ENCODE measurements around the gene JAM3. TPM values are rescaled to one million over a fixed set of nuclear protein-coding genes. Genes with fewer than 3 reads are reported as not detected.

The JAM3 gene
- total and polyA plus RNA-seq, 2 of the 4 experiments (the other 2 are of a cell fraction): 38.0 to 71.5 TPM

- TF ChIP-seq RAD21 (IDR thresholded peaks at IDR 0.05; ENCODE audit: low read length): peak; percentile 97
Observed at GRCh38 chr11:134050541-134051383, 18.1 kb upstream of the JAM3 start (continued).

GRCh38 chr11:134052395-134052987 is 16.4 kb upstream of the JAM3 start:
- ChIA-PET POLR2A (ENCODE audit: unreplicated experiment) (no interaction called here), CTCF (interaction anchor here (1.6 kb wide), 1 partner anchor 86 kb away, joined by 6 read pairs; no protein-coding TSS in a partner anchor)
- no peak overlapping the region for H2BK120ac ChIP-seq (ENCODE audit: low read depth, low read length)
- DNase-seq (peak; percentile 22), ATAC-seq (ENCODE audit: low read depth) (no peak)
- no peak overlapping the region for H2BK5ac ChIP-seq (ENCODE audit: low read depth, low read length, poor library complexity, severe bottlenecking)
- no peaks in the 10 kb centered on the region for H3K36me3 ChIP-seq (ENCODE audit: control insufficient read depth, insufficient read depth, low read length)
- H3K4ac ChIP-seq (ENCODE audit: low read depth, low read length): no peak overlapping the region
- H4K20me1 ChIP-seq (ENCODE audit: insufficient read depth, low read length): no peaks in the 10 kb centered on the region; the same call in 1 of the 2 replicates
- H3K4me2 ChIP-seq (ENCODE audit: low read depth, low read length): no peak overlapping the region
- dilution Hi-C loops (cut with HindIII; ENCODE audit: low sequenced_read_pairs, unreplicated experiment) (no loop called here), in situ Hi-C loops (cut with MboI; ENCODE audit: low sequenced_read_pairs) (no loop called here), intact Hi-C loops (cut with micrococcal nuclease) (no loop called here)
- no peak overlapping the region for H4K8ac ChIP-seq (ENCODE audit: low read depth in 2 of 2, low read length in 2 of 2)
- H3K14ac ChIP-seq (replicated peaks; ENCODE audit: low read depth, low read length): no peak overlapping the region
- no peaks in the 10 kb centered on the region for H3K79me1 ChIP-seq (ENCODE audit: low read depth in 1 of 2, low read length in 2 of 2)
- H3K9me3 ChIP-seq (ENCODE audit: control insufficient read depth, insufficient read depth, low read length): no peaks in the 10 kb centered on the region
- peaks cover 2% of the 10 kb centered on the region; the same call in 1 of the 2 replicates for H3K4me1 ChIP-seq (ENCODE audit: control insufficient read depth, insufficient read depth, low read length)
- H4K91ac ChIP-seq (ENCODE audit: insufficient read depth, low read depth, low read length): no peak overlapping the region
- no peak overlapping the region for H2BK20ac ChIP-seq (ENCODE audit: low read depth, low read length)
- no peak overlapping the region for H2AK5ac ChIP-seq (ENCODE audit: low read depth, low read length)
- no peak overlapping the region for H3K56ac ChIP-seq (ENCODE audit: extremely low read depth, insufficient read depth, low read length)
- H3K9me1 ChIP-seq (ENCODE audit: insufficient read depth, low read length): peaks cover 4% of the 10 kb centered on the region
- no peaks in the 10 kb centered on the region for H3K27me3 ChIP-seq (ENCODE audit: control insufficient read depth, insufficient read depth, low read length)
- H3K18ac ChIP-seq (ENCODE audit: low read depth, low read length): no peak overlapping the region
- no peak overlapping the region for H3K9ac ChIP-seq (ENCODE audit: low read depth, low read length)
- H2BK15ac ChIP-seq (ENCODE audit: low read depth, low read length): no peak overlapping the region
- H3K27ac ChIP-seq (ENCODE audit: insufficient read depth, low read length): no peak overlapping the region
- H2AK9ac ChIP-seq (replicated peaks; ENCODE audit: low read depth, low read length, poor library complexity): peak overlapping the region; percentile 55
- H3K23ac ChIP-seq (ENCODE audit: low read depth, low read length): no peak overlapping the region
- TF ChIP-seq ELK1 (IDR thresholded peaks at IDR 0.05; ENCODE audit: borderline replicate concordance, low read depth, low read length) (no peak), MAFK (IDR thresholded peaks at IDR 0.05; ENCODE audit: low read depth, low read length) (no peak), NFE2L2 (IDR thresholded peaks at IDR 0.05; ENCODE audit: low read depth, low read length) (no peak), FOS (IDR thresholded peaks at IDR 0.05; ENCODE audit: low read depth, low read length) (no peak), CHD1 (IDR thresholded peaks at IDR 0.05; ENCODE audit: low read depth, low read length) (no peak), CEBPB (IDR thresholded peaks at IDR 0.05; ENCODE audit: low read depth, low read length) (no peak), SMC3 (IDR thresholded peaks at IDR 0.05; ENCODE audit: low read depth, low read length) (no peak), BHLHE40 (IDR thresholded peaks at IDR 0.05; ENCODE audit: low read depth, low read length) (no peak), USF2 (IDR thresholded peaks at IDR 0.05; ENCODE audit: low read depth, low read length) (no peak), RCOR1 (IDR thresholded peaks at IDR 0.05; ENCODE audit: insufficient replicate concordance, low read length) (no peak), RFX5 (IDR thresholded peaks at IDR 0.05; ENCODE audit: low read depth, low read length) (no peak), MXI1 (IDR thresholded peaks at IDR 0.05; ENCODE audit: borderline replicate concordance, low read depth, low read length) (no peak), RAD21 (IDR thresholded peaks at IDR 0.05; ENCODE audit: low read length) (no peak), MAZ (IDR thresholded peaks at IDR 0.05; ENCODE audit: borderline replicate concordance, low read depth, low read length) (no peak)
- 90% methylated on average over 5 of the region's 12 CpGs; no CpG with 5 or more reads in 1 of the 2 experiments for whole genome bisulfite sequencing, 2 experiments (ENCODE audit: extremely low coverage in 2 of 2, insufficient read length in 1 of 2)
- H2AFZ ChIP-seq (replicated peaks; ENCODE audit: low read length, poor library complexity): peak overlapping the region; percentile 67
- H4K5ac ChIP-seq (ENCODE audit: low read depth, low read length): no peak overlapping the region
- BruUV-seq (replicated peaks): no TSS peak
- no peak overlapping the region for H3K4me3 ChIP-seq (ENCODE audit: insufficient read depth, low read depth, low read length)
